ENCODE data around the gene LOXL1.

Gene LOXL1

DNA sequence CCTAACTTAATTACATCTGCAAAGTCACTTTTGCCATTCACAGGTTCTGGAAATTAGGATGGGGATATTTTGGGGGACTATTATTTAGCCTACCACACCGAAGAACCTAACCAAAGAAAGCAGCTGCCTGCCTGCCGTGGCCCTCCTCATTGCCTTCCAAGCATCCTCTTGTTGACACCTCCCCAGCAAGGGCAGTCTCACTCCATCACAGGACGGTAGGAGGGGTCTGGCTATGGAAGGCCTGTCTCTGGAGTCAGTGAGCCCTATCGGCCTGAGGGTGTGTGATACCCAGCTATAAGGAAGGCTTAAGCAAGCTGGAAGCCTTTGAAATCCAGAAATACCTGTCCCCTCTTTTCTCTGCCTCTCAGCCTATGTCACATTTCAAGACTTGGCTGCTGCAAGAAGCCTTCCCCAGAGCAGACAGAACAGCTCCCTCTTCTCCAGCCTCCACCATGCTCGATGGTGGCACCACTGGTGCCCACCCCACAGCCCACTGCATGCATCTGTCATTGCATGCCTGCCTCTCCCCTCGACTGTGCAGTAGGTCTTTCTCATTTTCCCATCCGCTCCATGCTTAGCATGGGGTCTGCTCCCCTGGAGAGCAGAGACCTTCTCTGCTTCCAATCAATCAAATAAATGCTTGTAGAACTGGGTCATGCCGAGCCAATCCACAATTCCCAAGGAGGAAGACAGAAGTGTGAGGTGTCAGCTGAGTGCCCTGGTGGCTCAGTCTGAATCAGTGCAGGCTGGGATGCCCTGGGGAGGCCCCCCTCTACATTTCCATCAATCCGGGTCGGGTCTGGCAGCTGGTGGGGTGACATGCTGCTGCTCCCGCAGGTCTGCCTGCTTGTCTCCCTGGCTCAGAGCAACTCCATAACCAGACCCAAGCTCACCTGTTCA, 23.9 kb upstream of the LOXL1 start:
- TF ChIP-seq, protein P1, sequence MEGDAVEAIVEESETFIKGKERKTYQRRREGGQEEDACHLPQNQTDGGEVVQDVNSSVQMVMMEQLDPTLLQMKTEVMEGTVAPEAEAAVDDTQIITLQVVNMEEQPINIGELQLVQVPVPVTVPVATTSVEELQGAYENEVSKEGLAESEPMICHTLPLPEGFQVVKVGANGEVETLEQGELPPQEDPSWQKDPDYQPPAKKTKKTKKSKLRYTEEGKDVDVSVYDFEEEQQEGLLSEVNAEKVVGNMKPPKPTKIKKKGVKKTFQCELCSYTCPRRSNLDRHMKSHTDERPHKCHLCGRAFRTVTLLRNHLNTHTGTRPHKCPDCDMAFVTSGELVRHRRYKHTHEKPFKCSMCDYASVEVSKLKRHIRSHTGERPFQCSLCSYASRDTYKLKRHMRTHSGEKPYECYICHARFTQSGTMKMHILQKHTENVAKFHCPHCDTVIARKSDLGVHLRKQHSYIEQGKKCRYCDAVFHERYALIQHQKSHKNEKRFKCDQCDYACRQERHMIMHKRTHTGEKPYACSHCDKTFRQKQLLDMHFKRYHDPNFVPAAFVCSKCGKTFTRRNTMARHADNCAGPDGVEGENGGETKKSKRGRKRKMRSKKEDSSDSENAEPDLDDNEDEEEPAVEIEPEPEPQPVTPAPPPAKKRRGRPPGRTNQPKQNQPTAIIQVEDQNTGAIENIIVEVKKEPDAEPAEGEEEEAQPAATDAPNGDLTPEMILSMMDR (IDR thresholded peaks at IDR 0.05; ENCODE audit: insufficient read depth, missing control alignments): no peak
- FAIRE-seq: no peak
- no peak for DNase-seq (ENCODE audit: insufficient read length, low spot score)

DNA sequence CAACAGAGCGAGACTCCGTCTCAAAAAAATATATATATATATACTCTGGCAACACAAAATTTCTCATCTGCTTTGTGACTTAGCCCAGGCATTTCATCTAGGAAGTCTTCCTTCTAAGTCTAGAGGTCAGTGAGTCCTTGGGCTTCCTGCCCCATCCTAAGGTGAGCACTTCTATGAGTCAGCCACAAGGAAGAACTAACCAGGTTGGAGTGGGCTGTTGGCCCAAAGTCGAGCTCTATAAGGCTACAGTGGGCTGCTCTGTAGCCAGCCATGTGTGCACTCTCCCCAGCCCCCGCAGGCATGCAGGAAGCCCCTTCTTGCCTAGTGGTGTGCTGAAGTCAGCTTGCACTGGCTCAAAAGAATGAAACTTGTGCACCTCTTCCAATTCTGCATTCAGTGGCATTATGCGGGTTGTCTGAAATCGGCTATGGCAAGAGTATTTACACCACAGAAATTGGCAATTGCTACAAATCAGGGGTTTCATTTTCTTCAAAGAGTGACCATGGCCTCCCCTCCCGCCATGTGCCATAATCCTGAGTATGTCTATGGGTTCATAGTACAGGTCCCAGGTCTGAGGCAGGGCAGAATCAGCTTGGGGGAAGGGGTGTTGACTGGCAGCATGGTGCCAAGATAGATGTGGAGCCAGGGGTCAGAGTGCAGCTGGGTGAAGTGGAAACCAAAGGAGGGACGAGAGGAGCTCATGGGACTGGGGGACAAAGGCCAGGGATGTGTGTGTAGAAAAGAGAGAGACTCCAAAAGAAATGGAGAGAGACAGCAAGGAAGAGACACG, 22.0 kb upstream of the LOXL1 start:
- DNase-seq (ENCODE audit: insufficient read length, low spot score) (no peak), FAIRE-seq (no peak)
- TF ChIP-seq, protein P1 (IDR thresholded peaks at IDR 0.05; ENCODE audit: insufficient read depth, missing control alignments): no peak

DNA sequence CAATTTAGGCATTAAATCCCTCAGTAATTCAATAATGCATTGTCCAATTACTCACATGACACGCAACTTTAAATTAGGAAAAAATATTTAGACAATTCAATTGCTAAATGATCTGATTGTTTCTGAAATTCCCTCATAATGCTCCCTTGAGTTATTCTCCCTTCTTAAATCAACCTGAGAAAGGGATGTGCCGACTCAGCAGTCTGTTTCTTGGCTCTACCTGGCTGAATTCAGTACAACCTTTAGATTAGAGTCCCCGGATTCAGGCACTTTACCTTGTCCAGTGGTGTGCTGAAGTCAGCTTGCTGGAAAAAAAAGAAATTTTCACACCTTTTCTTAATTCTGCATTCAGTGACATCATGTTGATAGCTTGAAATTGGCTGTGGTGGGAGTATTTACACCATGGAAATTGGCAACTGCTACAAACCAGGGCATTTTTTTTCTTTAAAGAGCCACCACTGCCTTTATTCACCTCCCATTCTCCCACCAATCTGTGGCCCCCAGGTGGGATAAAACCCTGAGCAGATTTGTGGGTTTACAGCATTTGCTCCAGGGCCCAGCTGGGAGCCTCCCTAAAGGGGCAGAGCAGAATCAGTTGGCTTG, 20.9 kb upstream of the LOXL1 start:
- DNase-seq (ENCODE audit: insufficient read length, low spot score) (no peak), FAIRE-seq (no peak)
- TF ChIP-seq, protein P1 (IDR thresholded peaks at IDR 0.05; ENCODE audit: insufficient read depth, missing control alignments): no peak

DNA sequence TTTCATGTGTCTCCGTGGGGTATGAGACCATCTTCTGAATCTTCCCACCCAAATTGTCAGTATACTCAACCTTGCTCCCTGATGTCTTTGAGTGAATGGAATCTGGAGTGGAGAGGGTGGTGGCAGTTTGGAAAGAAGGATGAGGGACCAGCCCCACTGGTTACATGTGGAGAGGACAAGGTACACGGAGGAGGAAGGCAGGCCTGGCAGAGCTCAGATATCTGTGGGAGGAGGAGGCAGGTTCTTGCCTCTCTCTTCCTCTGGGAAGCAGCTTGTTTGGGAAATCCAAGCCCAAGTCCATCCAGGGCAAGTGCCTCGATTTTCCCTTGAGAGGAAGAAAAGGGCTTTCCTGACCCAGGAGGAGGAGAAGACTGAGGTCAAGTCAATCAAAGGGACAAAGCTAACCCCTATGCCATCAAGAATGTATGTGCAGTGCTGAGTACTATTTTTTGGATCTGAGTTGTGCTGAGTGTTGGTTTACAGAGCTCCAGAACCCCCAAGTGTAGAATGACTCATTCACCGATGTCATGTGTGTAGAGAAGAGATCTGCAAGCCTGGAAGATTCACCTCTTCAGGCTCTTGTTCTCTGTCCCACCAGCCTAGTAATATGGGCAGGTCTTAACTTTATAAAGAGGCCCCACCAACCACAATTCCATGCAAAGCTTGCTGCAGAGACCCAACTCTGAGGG, 19.8 kb upstream of the LOXL1 start:
- TF ChIP-seq, protein P1 (IDR thresholded peaks at IDR 0.05; ENCODE audit: insufficient read depth, missing control alignments): no peak
- FAIRE-seq: no peak
- no peak for DNase-seq (ENCODE audit: insufficient read length, low spot score)

DNA sequence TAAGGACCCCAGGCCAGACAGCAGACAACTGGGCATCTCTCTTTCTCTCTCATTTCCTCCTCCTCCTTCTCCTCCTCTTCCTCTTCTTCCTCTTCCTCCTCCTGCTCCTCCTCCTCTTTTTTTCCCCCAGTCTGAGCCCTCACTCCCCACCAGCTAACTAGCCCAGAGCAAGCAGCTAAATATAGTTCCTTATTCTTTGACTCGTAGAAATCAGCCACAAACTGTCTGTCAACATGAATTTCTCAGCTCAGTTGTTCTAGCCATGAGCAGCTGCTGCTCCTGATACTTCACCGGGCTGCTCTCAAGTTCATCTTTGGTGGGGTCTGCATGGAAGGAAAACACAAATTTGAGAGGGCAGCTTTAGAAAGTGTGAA, 19.2 kb upstream of the LOXL1 start:
- DNase-seq (ENCODE audit: insufficient read length, low spot score): no peak
- TF ChIP-seq, protein P1 (IDR thresholded peaks at IDR 0.05; ENCODE audit: insufficient read depth, missing control alignments): no peak
- no peak for FAIRE-seq

DNA sequence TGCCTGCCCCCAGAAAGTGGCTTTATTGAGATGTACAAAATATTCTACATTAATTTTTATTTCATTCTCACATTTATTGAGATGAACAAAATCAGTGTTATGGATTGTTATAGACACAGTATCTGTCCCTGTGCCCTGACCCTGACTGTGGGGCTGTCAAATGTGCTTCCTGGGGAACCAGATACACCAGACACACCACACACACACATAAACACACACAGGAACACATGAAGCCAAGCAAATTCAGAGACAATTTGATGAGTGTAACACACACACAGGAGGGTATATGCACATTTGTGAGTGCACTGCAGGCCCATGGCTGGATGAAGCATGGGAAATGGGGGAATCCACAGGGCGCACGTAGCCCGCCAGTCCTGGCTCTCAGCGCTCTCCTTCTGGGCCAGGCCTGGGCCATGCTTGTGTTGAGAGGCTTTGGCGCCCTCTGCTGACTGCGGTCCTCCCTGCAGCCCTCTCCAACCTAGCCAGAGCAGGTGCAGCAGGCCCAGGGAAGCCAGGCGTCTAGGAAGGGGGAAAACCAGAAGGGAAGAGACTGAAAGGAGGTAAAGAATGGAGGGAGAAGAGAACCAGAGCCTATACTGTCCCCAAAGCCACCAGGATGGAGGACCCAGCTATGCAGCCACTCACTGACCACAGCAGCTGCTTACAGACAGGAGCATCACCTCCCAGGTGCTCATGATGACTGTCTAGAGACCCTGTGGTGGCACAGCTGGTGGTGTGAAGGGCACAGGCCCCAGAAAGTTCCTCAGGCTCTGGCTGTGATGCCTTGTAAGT, 18.0 kb upstream of the LOXL1 start:
- FAIRE-seq (no peak), DNase-seq (ENCODE audit: insufficient read length, low spot score) (no peak)
- TF ChIP-seq, protein P1 (IDR thresholded peaks at IDR 0.05; ENCODE audit: insufficient read depth, missing control alignments): peak; percentile 93
